OCI-LY7 (cell line): ENCODE results near the gene CARNS1. TPM values are rescaled to one million over a fixed set of nuclear protein-coding genes. Genes with fewer than 3 reads are reported as not detected.

Experiments used
- BruUV-seq: library from RNA; stranded (reverse); fragments of 400-500 nt; replicated peaks from 2 replicates; lab custom pipeline; 2021; lab: Mats Ljungman, UMichigan
- CTCF ChIA-PET: fragments of 300-600 bp; sonication (Branson Sonifier 250); formaldehyde crosslinking; loops from one replicate; lab custom pipeline; 2022; ENCODE audit warnings: antibody characterized with exemption; ENCODE audit not compliant: unreplicated experiment; lab: Charles Lee
- POLR2A ChIA-PET: fragments of 300-600 bp; sonication (Branson Sonifier 250); formaldehyde crosslinking; loops from one replicate; lab custom pipeline; 2022; ENCODE audit warnings: antibody characterized with exemption; lab: Charles Lee
- DNase-seq: peaks from one replicate; pipeline ENCODE4 v3.0.0-alpha.2; 2015; ENCODE audit warnings: low spot score
- H2AFZ ChIP-seq: fragments of 200-600 bp; sonication (generic), shearing (Covaris generic); 2 replicates; pipeline ENCODE4 v1.6.1; 2014; ENCODE audit warnings: mild to moderate bottlenecking, antibody characterized with exemption, low read length, moderate library complexity
- H3K27ac ChIP-seq: fragments of 200-600 bp; sonication (generic); 2 replicates; pipeline ENCODE4 v1.5.1; 2014; ENCODE audit warnings: mixed run types, low read depth, mild to moderate bottlenecking, moderate library complexity, low read length, inconsistent platforms; ENCODE audit not compliant: poor library complexity, severe bottlenecking
- H3K36me3 ChIP-seq: fragments of 200-600 bp; sonication (generic); 2 replicates; pipeline ENCODE4 v1.6.1; 2014; ENCODE audit warnings: mild to moderate bottlenecking, antibody characterized with exemption, low read length, moderate library complexity, mixed read lengths; ENCODE audit not compliant: insufficient read depth
- H3K4me1 ChIP-seq: fragments of 200-600 bp; sonication (generic); 2 replicates; pipeline ENCODE4 v1.5.1; 2014; ENCODE audit warnings: mild to moderate bottlenecking, low read length; ENCODE audit not compliant: insufficient read depth, poor library complexity, severe bottlenecking
- H3K4me2 ChIP-seq: fragments of 200-600 bp; sonication (generic); 2 replicates; pipeline ENCODE4 v1.6.1; 2014; ENCODE audit warnings: mild to moderate bottlenecking, low read length
- H3K4me3 ChIP-seq: fragments of 200-600 bp; sonication (generic); 2 replicates; pipeline ENCODE4 v1.5.1; 2014; ENCODE audit warnings: mild to moderate bottlenecking, low read depth, low read length; ENCODE audit not compliant: poor library complexity, severe bottlenecking
- H3K79me2 ChIP-seq: fragments of 200-600 bp; sonication (generic); 2 replicates; pipeline ENCODE4 v1.6.1; 2016; ENCODE audit warnings: low read depth, mild to moderate bottlenecking, low read length, moderate library complexity, mixed read lengths; ENCODE audit not compliant: insufficient read depth
- H3K9me2 ChIP-seq: fragments of 200-600 bp; sonication (generic); 2 replicates; pipeline ENCODE4 v1.6.1; 2016; ENCODE audit warnings: mild to moderate bottlenecking, low read length, mixed read lengths; ENCODE audit not compliant: insufficient read depth
- H3K9me3 ChIP-seq: fragments of 200-600 bp; sonication (generic); 2 replicates; pipeline ENCODE4 v1.6.1; 2014; ENCODE audit warnings: mild to moderate bottlenecking, mixed run types, low read length, mixed read lengths
- H4K20me1 ChIP-seq: fragments of 200-600 bp; sonication (generic); 2 replicates; pipeline ENCODE4 v1.6.1; 2014; ENCODE audit warnings: mild to moderate bottlenecking, antibody characterized with exemption, low read length, moderate library complexity, mixed read lengths; ENCODE audit not compliant: insufficient read depth
- EZH2phosphoT487 ChIP-seq: fragments of 200-600 bp; sonication (generic); IDR thresholded peaks from 2 replicates; pipeline ENCODE4 v1.6.1; 2018; ENCODE audit warnings: low read depth, borderline replicate concordance, mild to moderate bottlenecking, mixed run types, antibody characterized with exemption, low read length, moderate library complexity, mixed read lengths
- intact Hi-C: fragments of 100-400 bp; cut with micrococcal nuclease; formaldehyde crosslinking; loops from one replicate; pipeline ENCODE4 v1.10.0; 2022; ENCODE audit not compliant: unreplicated experiment
- total RNA-seq, 2 experiments: library from RNA; depleted of rRNA in 1 of 2; stranded (reverse); fragments of >200 nt in 1 of 2; shearing (Covaris generic) in 1 of 2; gene quantifications; 2 replicates each; pipeline ENCODE4 v1.2.3, GENCODE V29; 2014 to 2022
- TF ChIP-seq, protein P1 (sequence below): fragments of 200-600 bp; sonication (generic); conservative IDR thresholded peaks from 2 replicates; pipeline ENCODE4 v1.5.1; 2014; ENCODE audit warnings: mild to moderate bottlenecking, antibody characterized with exemption, low read length, moderate library complexity, mixed read lengths

CARNS1 gene
- total RNA-seq, 2 experiments from 2014 or later = 0.06 to 0.21 TPM

DNA sequence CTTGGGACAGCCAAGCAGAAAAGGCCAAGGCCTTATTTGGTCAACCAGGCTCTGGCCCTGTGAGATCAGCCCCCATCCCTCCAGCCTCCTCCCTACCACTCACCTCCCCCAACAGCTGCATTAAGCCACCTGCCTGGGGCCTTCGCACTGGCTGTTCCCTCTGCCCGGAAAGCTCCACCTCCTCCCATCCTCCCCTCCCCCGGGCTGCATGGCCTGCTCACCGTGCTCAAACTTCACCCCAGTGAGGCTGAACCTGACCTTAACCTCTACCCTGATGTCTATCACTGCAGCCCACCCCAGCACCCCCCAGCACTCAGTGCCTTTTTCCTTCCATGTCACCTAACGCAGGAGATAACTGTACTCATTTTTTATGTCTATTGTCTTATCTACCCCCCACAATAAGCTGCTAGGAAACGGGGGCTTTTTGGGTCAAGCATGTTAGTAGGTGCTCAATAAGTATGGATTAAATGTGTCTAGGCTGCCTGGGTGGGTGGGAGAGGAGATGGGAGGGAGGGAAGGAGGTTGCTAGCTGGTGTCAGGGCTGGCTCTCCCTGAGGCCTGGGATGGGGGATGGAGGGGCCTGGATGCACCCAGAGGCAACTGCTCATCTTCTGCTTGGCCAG, 21.1 kb downstream of the CARNS1 start:
- peaks cover 29% of the 10 kb centered on the region for H3K79me2 ChIP-seq
- POLR2A ChIA-PET = interaction anchor here (0.6 to 3.6 kb wide), 9 partner anchors 13 to 208 kb away, joined by 3 to 38 read pairs (median 18); partner anchors contain the start of genes PPP1CA, TBC1D10C and TMEM134
- intact Hi-C loops = loop anchor here (1.0 to 2.0 kb wide), 4 partner anchors 28 to 70 kb away; partner anchors contain the start of gene TMEM134

DNA sequence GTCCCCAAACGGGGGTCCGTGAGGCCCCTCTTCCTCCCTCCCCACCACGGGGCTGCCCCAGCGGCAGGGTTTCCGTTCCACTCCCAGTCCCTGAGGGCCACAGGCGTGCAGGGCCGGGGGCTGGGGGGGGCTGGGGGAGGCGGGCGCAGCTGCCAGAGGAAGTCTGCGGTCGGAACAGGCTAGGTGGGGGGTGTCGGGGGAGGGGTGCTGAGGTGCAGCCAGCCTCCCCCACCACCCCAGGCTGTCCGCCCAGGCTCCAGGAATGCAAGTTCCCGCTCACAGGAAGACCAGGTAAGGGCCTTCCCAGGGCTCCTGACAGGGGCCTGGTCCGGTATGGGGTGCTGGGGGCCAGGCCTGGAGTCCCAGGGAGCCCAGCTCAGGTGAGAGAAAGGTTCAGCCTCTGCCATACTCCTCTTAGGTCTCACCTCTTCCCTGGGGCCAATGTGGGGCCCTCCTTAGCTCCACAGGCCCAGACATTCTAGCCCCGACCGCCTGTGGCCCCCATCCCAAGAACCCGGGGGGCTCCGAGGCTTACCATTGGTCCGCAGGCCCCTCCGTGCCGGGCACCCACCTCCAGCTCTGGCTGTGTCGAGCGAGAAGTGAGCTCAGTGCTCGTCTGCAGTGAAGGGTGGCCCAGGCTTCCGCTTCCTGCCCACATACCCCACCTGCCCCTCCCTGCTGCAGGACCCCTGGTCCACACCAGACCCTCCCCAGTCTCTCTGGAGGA, 21.8 kb downstream of the CARNS1 start, which contains the start of gene PTPRCAP:
TSS of gene PTPRCAP (minus strand) at position 601 of the 727 bp plus-strand sequence. CDS start at position 538, 63 bp downstream.
- H3K27ac ChIP-seq = peak within 1 kb of the TSS; percentile 94
- H3K4me1 ChIP-seq = peaks cover 82% of the 10 kb centered on the region
- H3K79me2 ChIP-seq = peaks cover 29% of the 10 kb centered on the region
- H2AFZ ChIP-seq = no peak within 1 kb of the TSS
- H3K4me2 ChIP-seq = peak within 1 kb of the TSS; percentile 97
- ChIA-PET CTCF (interaction anchor here (0.6 to 1.0 kb wide), 3 partner anchors 12 to 84 kb away, joined by 3 to 11 read pairs (median 3); no protein-coding TSS in a partner anchor), POLR2A (interaction anchor here (0.6 to 3.6 kb wide), 16 partner anchors 8 to 207 kb away, joined by 3 to 38 read pairs (median 6); partner anchors contain the start of genes PPP1CA, RAD9A, RPS6KB2 and TBC1D10C)
- intact Hi-C loops = loop anchor here (1.0 to 2.0 kb wide), 4 partner anchors 27 to 69 kb away; partner anchors contain the start of gene TMEM134
- H3K36me3 ChIP-seq = peaks cover 59% of the 10 kb centered on the region
- no TSS peak for BruUV-seq
- peak; percentile 89 for DNase-seq
- TF ChIP-seq, protein P1, sequence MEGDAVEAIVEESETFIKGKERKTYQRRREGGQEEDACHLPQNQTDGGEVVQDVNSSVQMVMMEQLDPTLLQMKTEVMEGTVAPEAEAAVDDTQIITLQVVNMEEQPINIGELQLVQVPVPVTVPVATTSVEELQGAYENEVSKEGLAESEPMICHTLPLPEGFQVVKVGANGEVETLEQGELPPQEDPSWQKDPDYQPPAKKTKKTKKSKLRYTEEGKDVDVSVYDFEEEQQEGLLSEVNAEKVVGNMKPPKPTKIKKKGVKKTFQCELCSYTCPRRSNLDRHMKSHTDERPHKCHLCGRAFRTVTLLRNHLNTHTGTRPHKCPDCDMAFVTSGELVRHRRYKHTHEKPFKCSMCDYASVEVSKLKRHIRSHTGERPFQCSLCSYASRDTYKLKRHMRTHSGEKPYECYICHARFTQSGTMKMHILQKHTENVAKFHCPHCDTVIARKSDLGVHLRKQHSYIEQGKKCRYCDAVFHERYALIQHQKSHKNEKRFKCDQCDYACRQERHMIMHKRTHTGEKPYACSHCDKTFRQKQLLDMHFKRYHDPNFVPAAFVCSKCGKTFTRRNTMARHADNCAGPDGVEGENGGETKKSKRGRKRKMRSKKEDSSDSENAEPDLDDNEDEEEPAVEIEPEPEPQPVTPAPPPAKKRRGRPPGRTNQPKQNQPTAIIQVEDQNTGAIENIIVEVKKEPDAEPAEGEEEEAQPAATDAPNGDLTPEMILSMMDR = no peak
- no peak for TF ChIP-seq EZH2phosphoT487
- H3K4me3 ChIP-seq = peak within 1 kb of the TSS; percentile 81
- H4K20me1 ChIP-seq = peaks cover 12% of the 10 kb centered on the region
- no peaks in the 10 kb centered on the region for H3K9me3 ChIP-seq
- H3K9me2 ChIP-seq = no peaks in the 10 kb centered on the region

More for the DNA sequence above, 21.1 kb downstream of the CARNS1 start:
- DNase-seq = peak; percentile 91
- Histone ChIP-seq H2AFZ (no peak overlapping the region), H4K20me1 (peaks cover 12% of the 10 kb centered on the region), H3K4me3 (peak overlapping the region; percentile 81), H3K36me3 (peaks cover 66% of the 10 kb centered on the region), H3K27ac (peak overlapping the region; percentile 94), H3K4me1 (peaks cover 75% of the 10 kb centered on the region), H3K4me2 (peak overlapping the region; percentile 97), H3K9me2 (no peaks in the 10 kb centered on the region), H3K9me3 (no peaks in the 10 kb centered on the region)
- CTCF ChIA-PET = interaction anchor here (0.5 kb wide), 2 partner anchors 42 to 1856 kb away, joined by 3 to 4 read pairs; no protein-coding TSS in a partner anchor
- TF ChIP-seq, protein P1 = no peak
- no peak for TF ChIP-seq EZH2phosphoT487
- BruUV-seq = no TSS peak
